ENCODE measurements around the gene PYM1.

Gene PYM1

DNA sequence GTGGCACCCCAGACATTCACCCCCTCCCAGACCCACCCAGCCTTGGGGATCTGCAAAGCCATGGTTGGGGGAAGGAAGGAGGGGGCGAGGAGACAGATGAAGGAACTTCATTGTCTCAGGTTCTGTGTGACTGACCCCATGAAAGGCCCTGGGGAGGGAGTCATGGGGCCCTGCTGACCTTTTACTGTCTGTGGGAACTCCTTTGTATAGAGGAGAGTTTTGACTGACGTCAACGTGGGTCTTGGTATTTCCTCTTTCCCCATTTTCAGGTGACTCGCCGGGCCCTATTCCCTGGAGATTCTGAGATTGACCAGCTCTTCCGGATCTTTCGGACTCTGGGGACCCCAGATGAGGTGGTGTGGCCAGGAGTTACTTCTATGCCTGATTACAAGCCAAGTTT is 43.1 kb upstream of the PYM1 start:
- TF ChIP-seq, protein P1, sequence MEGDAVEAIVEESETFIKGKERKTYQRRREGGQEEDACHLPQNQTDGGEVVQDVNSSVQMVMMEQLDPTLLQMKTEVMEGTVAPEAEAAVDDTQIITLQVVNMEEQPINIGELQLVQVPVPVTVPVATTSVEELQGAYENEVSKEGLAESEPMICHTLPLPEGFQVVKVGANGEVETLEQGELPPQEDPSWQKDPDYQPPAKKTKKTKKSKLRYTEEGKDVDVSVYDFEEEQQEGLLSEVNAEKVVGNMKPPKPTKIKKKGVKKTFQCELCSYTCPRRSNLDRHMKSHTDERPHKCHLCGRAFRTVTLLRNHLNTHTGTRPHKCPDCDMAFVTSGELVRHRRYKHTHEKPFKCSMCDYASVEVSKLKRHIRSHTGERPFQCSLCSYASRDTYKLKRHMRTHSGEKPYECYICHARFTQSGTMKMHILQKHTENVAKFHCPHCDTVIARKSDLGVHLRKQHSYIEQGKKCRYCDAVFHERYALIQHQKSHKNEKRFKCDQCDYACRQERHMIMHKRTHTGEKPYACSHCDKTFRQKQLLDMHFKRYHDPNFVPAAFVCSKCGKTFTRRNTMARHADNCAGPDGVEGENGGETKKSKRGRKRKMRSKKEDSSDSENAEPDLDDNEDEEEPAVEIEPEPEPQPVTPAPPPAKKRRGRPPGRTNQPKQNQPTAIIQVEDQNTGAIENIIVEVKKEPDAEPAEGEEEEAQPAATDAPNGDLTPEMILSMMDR (IDR thresholded peaks at IDR 0.05; ENCODE audit: borderline replicate concordance, control extremely low read depth, extremely low read depth, insufficient read depth, missing control alignments), result no peak
- no peak for DNase-seq (ENCODE audit: low spot score)
- in situ Hi-C loops (cut with MboI; ENCODE audit: low sequenced_read_pairs, unreplicated experiment), result no loop called here

DNA sequence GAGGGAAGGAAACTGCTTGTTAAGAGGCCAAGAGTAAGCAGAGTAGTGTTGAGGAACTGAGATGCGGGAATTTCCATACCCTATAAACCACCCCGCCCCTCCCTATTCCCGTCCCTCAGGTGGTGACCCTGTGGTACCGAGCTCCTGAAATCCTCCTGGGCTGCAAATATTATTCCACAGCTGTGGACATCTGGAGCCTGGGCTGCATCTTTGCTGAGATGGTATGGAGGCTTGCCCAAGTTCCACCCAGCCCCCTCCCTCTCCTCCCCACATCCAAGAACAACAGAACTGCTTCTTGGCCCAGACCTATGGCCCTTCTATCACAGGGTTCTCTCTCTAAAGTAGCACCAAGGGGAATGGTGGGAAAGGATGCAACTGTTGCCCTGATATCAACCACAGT is 41.7 kb upstream of the PYM1 start:
- DNase-seq (ENCODE audit: low spot score), result no peak
- TF ChIP-seq, protein P1 (IDR thresholded peaks at IDR 0.05; ENCODE audit: borderline replicate concordance, control extremely low read depth, extremely low read depth, insufficient read depth, missing control alignments), result no peak

DNA sequence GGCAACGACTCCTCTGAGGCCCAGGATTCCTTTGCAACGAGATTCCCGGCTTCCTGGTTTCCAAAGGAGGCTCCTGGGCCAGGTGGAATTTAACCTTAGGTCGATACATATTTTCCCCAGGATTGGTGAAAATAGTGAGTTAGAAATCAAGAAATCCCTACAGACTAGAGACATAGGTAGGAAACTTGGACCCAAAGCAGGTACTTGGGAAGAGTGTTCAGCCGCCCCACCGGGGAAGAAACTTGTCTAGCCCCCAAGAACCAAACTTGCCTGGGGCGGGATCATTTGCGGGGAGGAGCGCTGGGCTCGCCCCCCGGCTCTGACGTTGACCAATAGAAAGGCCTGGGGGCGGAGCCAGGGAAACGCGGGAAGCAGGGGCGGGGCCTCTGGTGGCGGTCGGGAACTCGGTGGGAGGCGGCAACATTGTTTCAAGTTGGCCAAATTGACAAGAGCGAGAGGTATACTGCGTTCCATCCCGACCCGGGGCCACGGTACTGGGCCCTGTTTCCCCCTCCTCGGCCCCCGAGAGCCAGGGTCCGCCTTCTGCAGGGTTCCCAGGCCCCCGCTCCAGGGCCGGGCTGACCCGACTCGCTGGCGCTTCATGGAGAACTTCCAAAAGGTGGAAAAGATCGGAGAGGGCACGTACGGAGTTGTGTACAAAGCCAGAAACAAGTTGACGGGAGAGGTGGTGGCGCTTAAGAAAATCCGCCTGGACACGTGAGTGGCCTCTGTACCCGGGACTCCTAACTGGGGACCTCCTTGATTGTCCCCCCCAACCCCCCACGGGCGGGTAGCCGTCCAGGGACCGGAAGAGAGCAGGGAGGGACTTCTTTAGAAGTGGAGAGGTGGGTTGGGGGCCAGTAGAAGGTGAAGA is 39.0 kb upstream of the PYM1 start, which contains the start of gene CDK2:
Gene CDK2 (plus strand): TSS at position 423 of the 874 bp plus-strand sequence. CDS start 179 bp downstream, at position 602.
- TF ChIP-seq, protein P1 (IDR thresholded peaks at IDR 0.05; ENCODE audit: borderline replicate concordance, control extremely low read depth, extremely low read depth, insufficient read depth, missing control alignments), result no peak
- DNase-seq (ENCODE audit: low spot score), result peak; percentile 95
- in situ Hi-C loops (cut with MboI; ENCODE audit: low sequenced_read_pairs, unreplicated experiment), result no loop called here

More for the DNA sequence above, 41.7 kb upstream of the PYM1 start:
- in situ Hi-C loops (cut with MboI; ENCODE audit: low sequenced_read_pairs, unreplicated experiment), result no loop called here

DNA sequence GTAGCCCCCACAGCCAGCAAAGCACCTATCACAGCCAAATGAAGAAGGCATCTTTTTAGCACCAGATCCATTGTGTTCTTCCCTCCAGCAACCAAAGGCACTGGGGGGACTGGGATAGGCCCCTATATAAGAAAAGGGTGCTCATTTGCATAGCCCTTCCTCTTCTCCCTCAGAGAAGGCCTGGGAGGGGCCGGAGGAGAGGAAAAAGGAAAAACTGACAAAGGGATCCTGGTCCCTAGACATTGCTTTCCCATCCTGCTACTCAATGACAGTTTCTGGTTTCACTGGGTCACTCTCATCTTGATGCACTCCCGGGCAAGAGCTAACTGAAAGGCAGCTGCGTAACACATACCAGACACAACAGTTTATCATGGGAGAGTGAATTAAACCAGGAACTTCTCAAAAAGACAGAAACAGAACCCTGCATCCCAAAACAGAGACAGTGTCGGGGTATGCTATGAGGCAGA is 38.3 kb upstream of the PYM1 start, which contains the start of gene PMEL:
Gene PMEL (minus strand): TSS at position 102 of the 467 bp plus-strand sequence. CDS start 31 bp downstream, at position 71.
- TF ChIP-seq, protein P1 (IDR thresholded peaks at IDR 0.05; ENCODE audit: borderline replicate concordance, control extremely low read depth, extremely low read depth, insufficient read depth, missing control alignments), result no peak
- in situ Hi-C loops (cut with MboI; ENCODE audit: low sequenced_read_pairs, unreplicated experiment), result no loop called here
- no peak for DNase-seq (ENCODE audit: low spot score)

DNA sequence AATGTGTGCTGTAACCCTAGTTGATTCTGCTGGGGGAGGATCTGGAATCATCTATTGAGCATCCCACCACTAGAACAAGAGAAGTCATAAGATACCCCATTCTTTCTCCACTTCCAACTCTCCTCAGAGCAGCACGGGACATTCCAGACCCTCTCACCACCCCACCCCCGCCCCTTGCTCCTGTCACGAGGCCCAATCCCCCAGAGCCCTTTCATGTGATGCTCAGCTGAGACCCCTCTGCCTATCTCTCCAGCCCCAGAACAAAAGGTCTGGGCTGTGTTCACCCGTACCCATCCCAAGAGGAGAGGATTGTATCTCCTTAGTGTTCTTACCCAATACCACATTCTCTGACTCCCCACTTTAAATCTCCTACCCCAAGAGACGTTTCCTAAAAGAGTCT is 37.5 kb upstream of the PYM1 start:
- DNase-seq (ENCODE audit: low spot score), result no peak
- TF ChIP-seq, protein P1 (IDR thresholded peaks at IDR 0.05; ENCODE audit: borderline replicate concordance, control extremely low read depth, extremely low read depth, insufficient read depth, missing control alignments), result no peak
- in situ Hi-C loops (cut with MboI; ENCODE audit: low sequenced_read_pairs, unreplicated experiment), result no loop called here

DNA sequence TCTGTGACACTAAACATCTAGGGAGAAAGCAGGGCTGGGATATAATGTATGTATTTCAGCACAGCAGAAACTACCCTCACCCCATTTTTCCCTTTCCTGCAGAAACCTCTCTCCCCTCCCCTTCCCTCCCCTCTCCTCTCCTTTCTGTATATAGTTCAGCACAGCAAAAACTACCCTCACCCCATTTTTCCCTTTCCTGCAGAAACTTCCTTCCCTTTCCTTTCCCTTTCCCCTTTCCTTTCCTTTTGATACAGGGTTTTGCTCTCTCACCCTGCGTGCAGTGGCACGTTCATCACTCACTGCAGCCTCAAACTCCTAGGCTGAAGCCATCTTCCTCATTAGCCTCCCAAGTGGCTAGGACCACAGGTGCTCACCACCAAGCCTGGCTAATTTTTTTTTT is 36.1 kb upstream of the PYM1 start:
- no peak for DNase-seq (ENCODE audit: low spot score)
- TF ChIP-seq, protein P1 (IDR thresholded peaks at IDR 0.05; ENCODE audit: borderline replicate concordance, control extremely low read depth, extremely low read depth, insufficient read depth, missing control alignments), result no peak
- in situ Hi-C loops (cut with MboI; ENCODE audit: low sequenced_read_pairs, unreplicated experiment), result no loop called here
